GM12878 (cell line): ENCODE results near the gene SPRYD3. TPM values are rescaled to one million over a fixed set of nuclear protein-coding genes. Genes with fewer than 3 reads are reported as not detected.

Experiments
- ASH2L ChIP-seq: fragments of 300-600, 200-600 bp; sonication (generic); IDR thresholded peaks from 2 replicates; pipeline ENCODE4 v1.6.1; 2017; ENCODE audit warnings: low read depth, mild to moderate bottlenecking, borderline replicate concordance
- ATF7 ChIP-seq: fragments of 450-650 bp; IDR thresholded peaks from 2 replicates; pipeline ENCODE4 v1.6.1; 2016; ENCODE audit warnings: low read depth, mild to moderate bottlenecking
- BCL11A ChIP-seq: IDR thresholded peaks from 2 replicates; pipeline ENCODE4 v1.6.1; 2011; ENCODE audit warnings: low read depth, low read length
- CBX5 ChIP-seq: sonication (generic); IDR thresholded peaks from 2 replicates; pipeline ENCODE4 v1.6.1; 2016; ENCODE audit warnings: low read depth, moderate library complexity, mild to moderate bottlenecking, inconsistent platforms
- CEBPB ChIP-seq, 2 experiments: fragments of 150-350 bp in 1 of 2; IDR thresholded peaks; 2 replicates each; pipeline ENCODE4 v1.6.1; 2012 to 2014; ENCODE audit warnings: low read depth in 2 of 2, low read length in 2 of 2, borderline replicate concordance in 1 of 2, inconsistent platforms in 1 of 2
- CHD1 ChIP-seq: IDR thresholded peaks from 2 replicates; pipeline ENCODE4 v1.6.1; 2012; ENCODE audit warnings: low read depth, low read length, improper control_type of control experiment
- DPF2 ChIP-seq: fragments of 450-650 bp; IDR thresholded peaks from 2 replicates; pipeline ENCODE4 v1.6.1; 2017; ENCODE audit warnings: mild to moderate bottlenecking
- E2F8 ChIP-seq: fragments of 450-650 bp; IDR thresholded peaks from 2 replicates; pipeline ENCODE4 v1.6.1; 2018; ENCODE audit warnings: mild to moderate bottlenecking, low read depth, moderate library complexity; ENCODE audit not compliant: partially characterized antibody
- FOXK2 ChIP-seq: fragments of 450-650 bp; IDR thresholded peaks from 2 replicates; pipeline ENCODE4 v1.6.1; 2017; ENCODE audit warnings: mild to moderate bottlenecking, moderate library complexity
- FOXM1 ChIP-seq: IDR thresholded peaks from 2 replicates; pipeline ENCODE4 v1.6.1; 2012; ENCODE audit warnings: low read depth, mild to moderate bottlenecking, inconsistent platforms, low read length, moderate library complexity
- HDAC2 ChIP-seq: fragments of 200-600 bp; sonication (generic); IDR thresholded peaks from 2 replicates; pipeline ENCODE4 v1.6.1; 2017
- HDGF ChIP-seq: fragments of 450-650 bp; IDR thresholded peaks from 2 replicates; pipeline ENCODE4 v1.6.1; 2016; ENCODE audit warnings: antibody characterized with exemption
- IRF4 ChIP-seq: IDR thresholded peaks from 2 replicates; pipeline ENCODE4 v1.6.1; 2011; ENCODE audit warnings: low read depth, low read length
- MEF2A ChIP-seq: IDR thresholded peaks from 2 replicates; pipeline ENCODE4 v1.6.1; 2011; ENCODE audit warnings: low read depth, mild to moderate bottlenecking, low read length, moderate library complexity; ENCODE audit not compliant: insufficient read depth
- NFYA ChIP-seq: IDR thresholded peaks from 2 replicates; pipeline ENCODE4 v1.6.1; 2011; ENCODE audit warnings: low read depth, mild to moderate bottlenecking, low read length, improper control_type of control experiment, borderline replicate concordance
- PAX5 ChIP-seq: IDR thresholded peaks from 2 replicates; pipeline ENCODE4 v1.6.1; 2011; ENCODE audit warnings: low read depth, low read length, borderline replicate concordance
- POU2F2 ChIP-seq: IDR thresholded peaks from 3 replicates; pipeline ENCODE4 v1.6.1; 2011; ENCODE audit warnings: low read depth, mild to moderate bottlenecking, low read length, borderline replicate concordance
- RBBP5 ChIP-seq: fragments of 200-600 bp; sonication (generic); conservative IDR thresholded peaks from 2 replicates; pipeline ENCODE4 v1.6.1; 2016
- SREBF1 ChIP-seq: IDR thresholded peaks from 2 replicates; pipeline ENCODE4 v1.6.1; 2012; ENCODE audit warnings: mild to moderate bottlenecking, low read length
- TCF3 ChIP-seq: IDR thresholded peaks from 2 replicates; pipeline ENCODE4 v1.6.1; 2012; ENCODE audit warnings: low read depth, mild to moderate bottlenecking, low read length, borderline replicate concordance; ENCODE audit not compliant: insufficient read depth
- TCF7 ChIP-seq: IDR thresholded peaks from 2 replicates; pipeline ENCODE4 v1.6.1; 2014; ENCODE audit warnings: antibody characterized with exemption, borderline replicate concordance
- YY1 ChIP-seq: IDR thresholded peaks from 2 replicates; pipeline ENCODE4 v1.6.1; 2011; ENCODE audit warnings: low read depth, mild to moderate bottlenecking, low read length
- ZNF217 ChIP-seq: fragments of 450-650 bp; IDR thresholded peaks from 2 replicates; pipeline ENCODE4 v1.6.1; 2017; ENCODE audit warnings: antibody characterized with exemption, mild to moderate bottlenecking
- ZNF384 ChIP-seq: IDR thresholded peaks from 2 replicates; pipeline ENCODE4 v1.6.1; 2012; ENCODE audit warnings: low read depth, mild to moderate bottlenecking, low read length, improper control_type of control experiment, borderline replicate concordance
- ZZZ3 ChIP-seq: IDR thresholded peaks from 2 replicates; pipeline ENCODE4 v1.6.1; 2011; ENCODE audit warnings: low read depth; ENCODE audit not compliant: control insufficient read depth, insufficient read length
- polyA plus RNA-seq, 11 experiments: library from polyadenylated mRNA; depleted of rRNA in 4 of 11; unstranded in 6 of 11; stranded (reverse) in 5 of 11; fragments of >200 nt; fragmentation: Nextera tagmentation in 4 of 11; fragmentation: Illumina TruSeq in 1 of 11; extraction: Ambion mirVana in 4 of 11; extraction: Trizol in 1 of 11; gene quantifications; 1 replicate in 1 of 11; 2 replicates in 10 of 11; pipeline versions ENCODE4 v1.2.1 to v1.2.3, GENCODE V29; 2011 to 2016; ENCODE audit warnings: inconsistent platforms in 2 of 11, missing spikeins in 2 of 11, low read depth in 1 of 11
- total RNA-seq, 4 experiments: library from RNA; depleted of rRNA in 3 of 4; stranded (reverse); fragments of >200 nt in 3 of 4; fragmentation: Illumina TruSeq in 1 of 4; extraction: Trizol in 1 of 4; gene quantifications; 2 replicates each; pipeline versions ENCODE4 v1.2.1 to v1.2.3, GENCODE V29; 2013 to 2021
- TF ChIP-seq, protein P1 (sequence below): IDR thresholded peaks from 2 replicates; pipeline ENCODE4 v1.6.1; 2011; ENCODE audit warnings: mild to moderate bottlenecking, low read depth, low read length, moderate library complexity; ENCODE audit not compliant: insufficient replicate concordance
- TF ChIP-seq, protein P2 (sequence below): fragments of 450-650 bp; IDR thresholded peaks from 2 replicates; pipeline ENCODE4 v1.6.1; 2016; ENCODE audit warnings: mild to moderate bottlenecking

The SPRYD3 gene
- total and polyA plus RNA-seq, 10 of the 15 experiments (the other 5 are each of a cell fraction or from before 2014, with no cell fraction given) = 2.3 to 26.4 (median 20.2) TPM

DNA sequence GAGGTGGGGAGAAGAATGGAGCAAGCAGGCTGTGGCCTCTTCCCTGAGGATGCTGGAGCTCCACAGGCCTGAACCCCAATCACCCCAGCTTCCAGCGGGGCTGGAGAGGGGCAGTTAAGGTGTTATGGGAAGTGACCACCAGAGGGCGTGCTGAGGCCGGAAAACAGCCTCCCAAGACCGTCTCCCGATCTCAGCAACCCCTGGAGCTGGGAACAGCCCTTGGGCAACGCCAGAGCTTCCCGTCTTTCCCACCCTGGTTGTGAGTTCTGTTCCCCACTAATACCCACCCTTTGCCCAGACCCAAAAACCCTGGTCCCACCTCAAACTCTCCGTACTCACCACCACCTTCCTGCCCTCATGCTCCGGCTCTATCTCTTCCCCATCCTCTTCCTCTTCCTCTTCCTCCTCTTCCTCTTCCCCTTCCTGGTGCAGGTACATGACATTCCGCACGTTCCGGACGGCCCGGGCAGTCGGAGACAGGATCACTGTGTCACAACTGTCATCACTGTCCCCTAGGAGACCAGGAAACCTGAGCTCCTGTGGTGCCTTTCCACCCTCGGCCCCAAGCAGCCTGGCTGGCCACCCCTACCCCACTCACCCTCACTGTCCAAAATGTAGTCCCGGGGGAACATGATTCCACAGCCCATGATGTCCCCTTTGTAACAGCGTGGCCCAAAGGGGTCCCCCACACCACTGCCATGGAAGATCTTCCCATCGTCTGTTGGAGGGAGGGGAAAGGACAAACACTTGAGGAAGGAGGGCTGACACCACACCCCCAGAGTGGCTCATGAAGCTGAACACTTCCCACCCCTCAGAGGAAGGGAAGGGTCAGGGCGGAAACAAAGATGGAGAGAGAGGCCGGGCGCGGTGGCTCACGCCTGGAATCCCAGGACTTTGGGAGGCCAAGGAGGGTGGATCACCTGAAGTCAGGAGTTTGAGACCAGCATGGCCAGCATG is 12.9 kb downstream of the SPRYD3 start (continued):
- TF ChIP-seq BCL11A (no peak), FOXK2 (no peak), SREBF1 (no peak), HDGF (peak; percentile 87; the same call in 1 of the 2 replicates), ATF7 (no peak), TCF7 (no peak), ZNF217 (no peak), MEF2A (no peak), RBBP5 (no peak), HDAC2 (no peak), IRF4 (peak; percentile 36; the same call in 1 of the 2 replicates), DPF2 (no peak), CBX5 (no peak), FOXM1 (no peak), YY1 (0 out of 2 replicates have a peak, but pooled peaks have one; percentile 14), NFYA (no peak), POU2F2 (no peak), PAX5 (no peak), ZZZ3 (no peak), CHD1 (no peak), CEBPB (IDR thresholded peaks at IDR 0.05; ENCODE audit: borderline replicate concordance in 1 of 2, low read depth in 2 of 2, low read length in 2 of 2) (no peak), ZNF384 (no peak), E2F8 (no peak), TCF3 (no peak), ASH2L (no peak)
- TF ChIP-seq, protein P1, sequence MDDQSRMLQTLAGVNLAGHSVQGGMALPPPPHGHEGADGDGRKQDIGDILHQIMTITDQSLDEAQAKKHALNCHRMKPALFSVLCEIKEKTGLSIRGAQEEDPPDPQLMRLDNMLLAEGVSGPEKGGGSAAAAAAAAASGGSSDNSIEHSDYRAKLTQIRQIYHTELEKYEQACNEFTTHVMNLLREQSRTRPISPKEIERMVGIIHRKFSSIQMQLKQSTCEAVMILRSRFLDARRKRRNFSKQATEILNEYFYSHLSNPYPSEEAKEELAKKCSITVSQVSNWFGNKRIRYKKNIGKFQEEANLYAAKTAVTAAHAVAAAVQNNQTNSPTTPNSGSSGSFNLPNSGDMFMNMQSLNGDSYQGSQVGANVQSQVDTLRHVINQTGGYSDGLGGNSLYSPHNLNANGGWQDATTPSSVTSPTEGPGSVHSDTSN = no peak
- TF ChIP-seq, protein P2, sequence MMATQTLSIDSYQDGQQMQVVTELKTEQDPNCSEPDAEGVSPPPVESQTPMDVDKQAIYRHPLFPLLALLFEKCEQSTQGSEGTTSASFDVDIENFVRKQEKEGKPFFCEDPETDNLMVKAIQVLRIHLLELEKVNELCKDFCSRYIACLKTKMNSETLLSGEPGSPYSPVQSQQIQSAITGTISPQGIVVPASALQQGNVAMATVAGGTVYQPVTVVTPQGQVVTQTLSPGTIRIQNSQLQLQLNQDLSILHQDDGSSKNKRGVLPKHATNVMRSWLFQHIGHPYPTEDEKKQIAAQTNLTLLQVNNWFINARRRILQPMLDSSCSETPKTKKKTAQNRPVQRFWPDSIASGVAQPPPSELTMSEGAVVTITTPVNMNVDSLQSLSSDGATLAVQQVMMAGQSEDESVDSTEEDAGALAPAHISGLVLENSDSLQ = no peak
